GM18505 (cell line): ENCODE results near the gene ZMYND8.
"Not testable (repeated sequence)": the region's sequence is repeated elsewhere in the genome, so short reads cannot be mapped to it uniquely, and the experiment has no call there.

Source experiments
- ATAC-seq: cut with Tn5 transposase; IDR thresholded peaks from one replicate; pipeline ENCODE4 v1.9.1; 2021; ENCODE audit not compliant: unreplicated experiment
- POLR2A ChIP-seq: IDR thresholded peaks from 4 replicates; pipeline ENCODE4 v1.6.1; 2011; ENCODE audit warnings: borderline replicate concordance; ENCODE audit not compliant: insufficient read depth, insufficient read length; ENCODE audit errors: extremely low read depth

The ZMYND8 gene

GRCh38 chr20:47295129-47295813, 61.2 kb downstream of the ZMYND8 start:
- no peak for TF ChIP-seq POLR2A

GRCh38 chr20:47293631-47294030, 62.9 kb downstream of the ZMYND8 start:
- no peak for TF ChIP-seq POLR2A
- no peak for ATAC-seq

More at GRCh38 chr20:47295129-47295813, 61.2 kb downstream of the ZMYND8 start:
- ATAC-seq, result no peak

- no peak for TF ChIP-seq POLR2A
- ATAC-seq, result no peak
Observed at GRCh38 chr20:47292581-47292980, 63.9 kb downstream of the ZMYND8 start.

GRCh38 chr20:47290666-47291430, 65.7 kb downstream of the ZMYND8 start:
- no peak for ATAC-seq
- no peak for TF ChIP-seq POLR2A

GRCh38 chr20:47290008-47290407, 66.5 kb downstream of the ZMYND8 start:
- TF ChIP-seq POLR2A, result no peak
- ATAC-seq, result no peak

- TF ChIP-seq POLR2A, result no peak
- ATAC-seq, result no peak
Observed at GRCh38 chr20:47289096-47289495, 67.4 kb downstream of the ZMYND8 start.

GRCh38 chr20:47288530-47288929, 68.0 kb downstream of the ZMYND8 start:
- not testable (repeated sequence) for ATAC-seq

- ATAC-seq, result no peak
Observed at GRCh38 chr20:47287609-47288144, 68.8 kb downstream of the ZMYND8 start.

GRCh38 chr20:47286681-47287080, 69.8 kb downstream of the ZMYND8 start:
- ATAC-seq, result no peak
- TF ChIP-seq POLR2A, result no peak

More at GRCh38 chr20:47287609-47288144, 68.8 kb downstream of the ZMYND8 start:
- TF ChIP-seq POLR2A, result no peak

- no peak for ATAC-seq
- no peak for TF ChIP-seq POLR2A
Observed at GRCh38 chr20:47285189-47285588, 71.3 kb downstream of the ZMYND8 start.

- no peak for ATAC-seq
- no peak for TF ChIP-seq POLR2A
Observed at GRCh38 chr20:47284373-47284772, 72.1 kb downstream of the ZMYND8 start.

GRCh38 chr20:47283411-47283810, 73.1 kb downstream of the ZMYND8 start:
- no peak for ATAC-seq
- no peak for TF ChIP-seq POLR2A

- no peak for ATAC-seq
- TF ChIP-seq POLR2A, result no peak
Observed at GRCh38 chr20:47282864-47283263, 73.6 kb downstream of the ZMYND8 start.

- ATAC-seq, result no peak
- TF ChIP-seq POLR2A, result no peak
Observed at GRCh38 chr20:47281376-47281775, 75.1 kb downstream of the ZMYND8 start.

- no peak for TF ChIP-seq POLR2A
Observed at GRCh38 chr20:47280668-47281067, 75.8 kb downstream of the ZMYND8 start.

GRCh38 chr20:47280228-47280627, 76.3 kb downstream of the ZMYND8 start:
- TF ChIP-seq POLR2A, result no peak
- ATAC-seq, result no peak

More at GRCh38 chr20:47280668-47281067, 75.8 kb downstream of the ZMYND8 start:
- no peak for ATAC-seq
